Measurements from ENCODE around the gene PUM1. TPM values are rescaled to one million over a fixed set of nuclear protein-coding genes. Genes with fewer than 3 reads are reported as not detected.

The PUM1 gene
- total and polyA plus RNA-seq, 2 of the 8 experiments (the other 6 are each of a cell fraction or from before 2014, with no cell fraction given): 122 to 177 TPM

- Histone ChIP-seq H4K91ac (replicated peaks; ENCODE audit: insufficient read length, low read length) (no peak overlapping the region), H3K23me2 (ENCODE audit: low read depth, low read length) (peaks cover 4% of the 10 kb centered on the region), H3K4me1 (replicated peaks in 1 of 4; ENCODE audit: control insufficient read depth in 3 of 4, insufficient read depth in 4 of 4, low read length in 3 of 4) (peaks cover 0 to 3% (median 0%) of the 10 kb centered on the region in 4 experiments; a peak in 2 of 7 replicates), H2BK12ac (ENCODE audit: low read depth, low read length) (no peak overlapping the region), H3K4me3 (ENCODE audit: extremely low read depth in 1 of 4, insufficient read depth in 2 of 4, low read depth in 3 of 4, low read length in 4 of 4) (peak overlapping the region; percentile 89 to 98 (median 90)), H2BK120ac (replicated peaks; ENCODE audit: low read depth, low read length) (no peak overlapping the region), H2BK20ac (ENCODE audit: low read length) (no peak overlapping the region), H2AFZ (ENCODE audit: low read length) (no peak overlapping the region), H3K27me3 (replicated peaks in 1 of 4; ENCODE audit: control insufficient read depth in 3 of 4, extremely low read depth in 1 of 4, insufficient read depth in 3 of 4, low read length in 3 of 4) (no peaks in the 10 kb centered on the region), H3K27ac (ENCODE audit: low read depth, low read length) (peak overlapping the region; percentile 30; the same call in 1 of the 2 replicates), H4K5ac (ENCODE audit: insufficient read length, low read depth, low read length) (no peak overlapping the region), H3K14ac (ENCODE audit: insufficient read length) (no peak overlapping the region), H3K56ac (replicated peaks; ENCODE audit: insufficient read length, low read depth, low read length) (no peak overlapping the region), H3K79me2 (ENCODE audit: control insufficient read depth in 1 of 2, insufficient read depth in 2 of 2, low read length in 2 of 2) (peaks cover 64 to 65% of the 10 kb centered on the region in 2 experiments), H3K18ac (ENCODE audit: extremely low read depth, low read length) (no peak overlapping the region), H3K4me2 (ENCODE audit: insufficient read depth in 1 of 2, low read depth in 2 of 2, low read length in 2 of 2) (peak overlapping the region; percentile 53 to 63), H3K4ac (replicated peaks; ENCODE audit: insufficient read length, low read depth, low read length) (no peak overlapping the region), H3K23ac (ENCODE audit: insufficient read length) (no peak overlapping the region), H3K9ac (replicated peaks in 1 of 4; ENCODE audit: extremely low read depth in 1 of 4, low read depth in 3 of 4, low read length in 3 of 4) (peak overlapping the region in 2 of 4 experiments; percentile 92 to 94; a peak in 4 of 7 replicates), H3K36me3 (ENCODE audit: control insufficient read depth in 2 of 4, insufficient read depth in 4 of 4, low read length in 3 of 4) (peaks cover 2 to 10% (median 6%) of the 10 kb centered on the region in 4 experiments; a peak in 6 of 8 replicates), H2BK5ac (ENCODE audit: low read depth, low read length) (no peak overlapping the region), H4K20me1 (replicated peaks in 1 of 2; ENCODE audit: control insufficient read depth in 1 of 2, insufficient read depth in 2 of 2, low read length in 2 of 2) (peaks cover 26 to 28% of the 10 kb centered on the region in 2 experiments), H2BK15ac (ENCODE audit: low read length) (no peak overlapping the region), H3K79me1 (ENCODE audit: low read depth, low read length) (no peaks in the 10 kb centered on the region; the same call in 1 of the 2 replicates), H3K9me3 (ENCODE audit: insufficient read depth in 2 of 2, low read depth in 1 of 2, low read length in 1 of 2) (no peaks in the 10 kb centered on the region), H2AK5ac (ENCODE audit: low read depth, low read length) (no peak overlapping the region), H4K8ac (ENCODE audit: extremely low read depth, insufficient read depth, low read length) (no peak overlapping the region)
- 16% methylated on average over 4 of the region's 4 CpGs; no CpG with 5 or more reads in 1 of the 2 experiments for WGBS, 2 experiments (ENCODE audit: extremely low coverage in 1 of 2, insufficient coverage in 1 of 2, insufficient read length in 1 of 2, insufficient replicate concordance in 2 of 2, low coverage in 1 of 2, low lambda C conversion rate in 2 of 2, missing lambda C conversion rate in 1 of 2)
- FAIRE-seq (no peak), DNase-seq (ENCODE audit: low read depth in 1 of 2, low spot score in 2 of 2) (no peak)
- ChIA-PET POLR2A (ENCODE audit: partially characterized antibody) (interaction anchor here (0.7 to 3.9 kb wide), 14 partner anchors 8 to 109 kb away, joined by 3 to 42 read pairs (median 11); no protein-coding TSS in a partner anchor), CTCF (ENCODE audit: partially characterized antibody) (interaction anchor here (1.2 to 1.4 kb wide), 2 partner anchors 11 to 121 kb away, joined by 3 read pairs; no protein-coding TSS in a partner anchor)
- TF ChIP-seq KDM4A (IDR thresholded peaks at IDR 0.05; ENCODE audit: low read depth, low read length, severe bottlenecking) (no peak), SIX5 (IDR thresholded peaks at IDR 0.05; ENCODE audit: low read depth, low read length) (no peak), EP300 (IDR thresholded peaks at IDR 0.05; ENCODE audit: borderline replicate concordance in 1 of 2, low read depth in 2 of 2, low read length in 2 of 2) (no peak), KDM1A (IDR thresholded peaks at IDR 0.05; ENCODE audit: borderline replicate concordance, low read length) (no peak), CTCF (IDR thresholded peaks at IDR 0.05; ENCODE audit: control extremely low read depth in 1 of 3, insufficient read depth in 1 of 3, low read depth in 1 of 3, low read length in 3 of 3) (no peak), CHD1 (IDR thresholded peaks at IDR 0.05; ENCODE audit: low read depth, low read length) (no peak; the same call in 1 of the 2 replicates), E2F6 (IDR thresholded peaks at IDR 0.05) (no peak), SUZ12 (IDR thresholded peaks at IDR 0.05; ENCODE audit: low read length) (no peak)
- TF ChIP-seq, protein P1, sequence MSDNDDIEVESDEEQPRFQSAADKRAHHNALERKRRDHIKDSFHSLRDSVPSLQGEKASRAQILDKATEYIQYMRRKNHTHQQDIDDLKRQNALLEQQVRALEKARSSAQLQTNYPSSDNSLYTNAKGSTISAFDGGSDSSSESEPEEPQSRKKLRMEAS (IDR thresholded peaks at IDR 0.05): no peak
These were observed 1.9 kb downstream of the PUM1 start for GRCh38 chr1:31063631-31064030.

All from H1 (cell line).